Measurements from ENCODE around the gene NSUN3.
"Not testable (repeated sequence)": the region's sequence is repeated elsewhere in the genome, so short reads cannot be mapped to it uniquely, and the experiment has no call there.

The NSUN3 gene

GRCh38 chr3:94069194-94069813 is 6.4 kb downstream of the NSUN3 start:
- DNase-seq (ENCODE audit: low read depth in 2 of 2) = no peak

- DNase-seq (ENCODE audit: low read depth in 2 of 2) = no peak
Observed at GRCh38 chr3:94070341-94070911, 7.6 kb downstream of the NSUN3 start.

- no peak for DNase-seq (ENCODE audit: low read depth in 2 of 2)
Observed at GRCh38 chr3:94071713-94072284, 8.9 kb downstream of the NSUN3 start.

- DNase-seq (ENCODE audit: low read depth in 2 of 2) = no peak
Observed at GRCh38 chr3:94076055-94076454, 13.2 kb downstream of the NSUN3 start.

GRCh38 chr3:94080552-94080951 is 17.7 kb downstream of the NSUN3 start:
- DNase-seq (ENCODE audit: low read depth in 2 of 2) = not testable (repeated sequence)

- no peak for DNase-seq (ENCODE audit: low read depth in 2 of 2)
Observed at GRCh38 chr3:94081884-94082283, 19.0 kb downstream of the NSUN3 start.

- DNase-seq (ENCODE audit: low read depth in 2 of 2) = no peak
Observed at GRCh38 chr3:94082391-94082937, 19.6 kb downstream of the NSUN3 start.

GRCh38 chr3:94083261-94083660 is 20.4 kb downstream of the NSUN3 start:
- DNase-seq (ENCODE audit: low read depth in 2 of 2) = no peak

GRCh38 chr3:94089126-94089525 is 26.3 kb downstream of the NSUN3 start:
- no peak for DNase-seq (ENCODE audit: low read depth in 2 of 2)

GRCh38 chr3:94092086-94092485 is 29.2 kb downstream of the NSUN3 start:
- DNase-seq (ENCODE audit: low read depth in 2 of 2) = no peak

GRCh38 chr3:94093151-94093550 is 30.3 kb downstream of the NSUN3 start:
- DNase-seq (ENCODE audit: low read depth in 2 of 2) = no peak

GRCh38 chr3:94095111-94095510 is 32.2 kb downstream of the NSUN3 start:
- DNase-seq (ENCODE audit: low read depth in 2 of 2) = no peak

- DNase-seq (ENCODE audit: low read depth in 2 of 2) = no peak
Observed at GRCh38 chr3:94098452-94098851, 35.6 kb downstream of the NSUN3 start.

GRCh38 chr3:94099311-94099710 is 36.5 kb downstream of the NSUN3 start:
- DNase-seq (ENCODE audit: low read depth in 2 of 2) = no peak

GRCh38 chr3:94101860-94102259 is 39.0 kb downstream of the NSUN3 start:
- no peak for DNase-seq (ENCODE audit: low read depth in 2 of 2)

- DNase-seq (ENCODE audit: low read depth in 2 of 2) = no peak
Observed at GRCh38 chr3:94106268-94106667, 43.4 kb downstream of the NSUN3 start.

GRCh38 chr3:94110232-94110631 is 47.4 kb downstream of the NSUN3 start:
- not testable (repeated sequence) for DNase-seq (ENCODE audit: low read depth in 2 of 2)

- no peak for DNase-seq (ENCODE audit: low read depth in 2 of 2)
Observed at GRCh38 chr3:94110854-94111253, 48.0 kb downstream of the NSUN3 start.

GRCh38 chr3:94114666-94115065 is 51.8 kb downstream of the NSUN3 start:
- DNase-seq (ENCODE audit: low read depth in 2 of 2) = no peak

GRCh38 chr3:94115482-94115881 is 52.6 kb downstream of the NSUN3 start:
- DNase-seq (ENCODE audit: low read depth in 2 of 2) = no peak

GRCh38 chr3:94117729-94118128 is 54.9 kb downstream of the NSUN3 start:
- DNase-seq (ENCODE audit: low read depth in 2 of 2) = no peak

- DNase-seq (ENCODE audit: low read depth in 2 of 2) = no peak
Observed at GRCh38 chr3:94118390-94118789, 55.5 kb downstream of the NSUN3 start.

GRCh38 chr3:94121161-94121560 is 58.3 kb downstream of the NSUN3 start:
- no peak for DNase-seq (ENCODE audit: low read depth in 2 of 2)

Data from stimulated activated CD8-positive, alpha-beta memory T cell treated with anti-CD3 and anti-CD28 coated beads, Interleukin-7, amount 100 ng/mL, for 1 hour (primary cell).